Measurements from ENCODE around the gene ATG7.

- TF ChIP-seq CTCF (IDR thresholded peaks at IDR 0.05): no peak
- no peak for TF ChIP-seq POLR2A (IDR thresholded peaks at IDR 0.05)
Observed at GRCh38 chr3:11384074-11384473, 111.9 kb downstream of the ATG7 start.
